Measurements from ENCODE around the gene MCTP1.

- TF ChIP-seq CTCF (IDR thresholded peaks at IDR 0.05; ENCODE audit: control extremely low read depth in 1 of 3, insufficient read depth in 1 of 3, low read depth in 1 of 3, low read length in 3 of 3) (no peak), BRCA1 (IDR thresholded peaks at IDR 0.05; ENCODE audit: low read depth, low read length) (no peak), JUN (IDR thresholded peaks at IDR 0.05; ENCODE audit: low read depth, low read length) (no peak), NRF1 (IDR thresholded peaks at IDR 0.05; ENCODE audit: low read depth, low read length) (no peak), MAX (IDR thresholded peaks at IDR 0.05) (no peak), POLR2AphosphoS5 (IDR thresholded peaks at IDR 0.05; ENCODE audit: low read depth, low read length) (no peak), SUZ12 (IDR thresholded peaks at IDR 0.05; ENCODE audit: low read length) (no peak), POLR2A (IDR thresholded peaks at IDR 0.05; ENCODE audit: control extremely low read depth in 1 of 2, low read depth in 2 of 2, low read length in 2 of 2) (no peak), RFX5 (IDR thresholded peaks at IDR 0.05; ENCODE audit: borderline replicate concordance, low read depth, low read length) (no peak), KDM1A (IDR thresholded peaks at IDR 0.05; ENCODE audit: borderline replicate concordance, low read length) (no peak)
Observed at GRCh38 chr5:95075111-95075510, 209.8 kb downstream of the MCTP1 start.

Measured in H1 (cell line).